ENCODE measurements around the gene DPT. TPM values are rescaled to one million over a fixed set of nuclear protein-coding genes. Genes with fewer than 3 reads are reported as not detected.
A peak's percentile ranks its signal among the peaks of the same experiment; 100 is the strongest.

The DPT gene
- polyA plus RNA-seq, 1 of the 3 experiments (the other 2 are of a cell fraction), result 0.05 TPM

GRCh38 chr1:168759077-168759476 lies 30.1 kb upstream of the DPT start:
- 54% methylated on average over 3 of the region's 3 CpGs for WGBS (ENCODE audit: low lambda C conversion rate)
- no peaks in the 10 kb centered on the region for H4K20me1 ChIP-seq (ENCODE audit: insufficient read depth)
- no peaks in the 10 kb centered on the region for H3K27me3 ChIP-seq (ENCODE audit: insufficient read depth)
- CTCF ChIA-PET, result no interaction called here
- TF ChIP-seq YY1 (IDR thresholded peaks at IDR 0.05; ENCODE audit: low read depth), result no peak
- no peak for TF ChIP-seq MXI1 (IDR thresholded peaks at IDR 0.05; ENCODE audit: low read depth, low read length)
- no peak for TF ChIP-seq GATA2 (CRISPR knock-in tag; IDR thresholded peaks at IDR 0.05)
- TF ChIP-seq RCOR1 (IDR thresholded peaks at IDR 0.05; ENCODE audit: low read length), result no peak
- TF ChIP-seq EP300 (IDR thresholded peaks at IDR 0.05; ENCODE audit: borderline replicate concordance in 1 of 2, low read depth in 1 of 2, low read length in 1 of 2), result no peak
- no peak for TF ChIP-seq NRF1 (IDR thresholded peaks at IDR 0.05; ENCODE audit: low read depth, low read length)
- TF ChIP-seq USF1 (IDR thresholded peaks at IDR 0.05; ENCODE audit: borderline replicate concordance, low read depth), result no peak
- no peak for TF ChIP-seq FOSL2 (IDR thresholded peaks at IDR 0.05; ENCODE audit: borderline replicate concordance, low read depth)
- TF ChIP-seq, protein P1, sequence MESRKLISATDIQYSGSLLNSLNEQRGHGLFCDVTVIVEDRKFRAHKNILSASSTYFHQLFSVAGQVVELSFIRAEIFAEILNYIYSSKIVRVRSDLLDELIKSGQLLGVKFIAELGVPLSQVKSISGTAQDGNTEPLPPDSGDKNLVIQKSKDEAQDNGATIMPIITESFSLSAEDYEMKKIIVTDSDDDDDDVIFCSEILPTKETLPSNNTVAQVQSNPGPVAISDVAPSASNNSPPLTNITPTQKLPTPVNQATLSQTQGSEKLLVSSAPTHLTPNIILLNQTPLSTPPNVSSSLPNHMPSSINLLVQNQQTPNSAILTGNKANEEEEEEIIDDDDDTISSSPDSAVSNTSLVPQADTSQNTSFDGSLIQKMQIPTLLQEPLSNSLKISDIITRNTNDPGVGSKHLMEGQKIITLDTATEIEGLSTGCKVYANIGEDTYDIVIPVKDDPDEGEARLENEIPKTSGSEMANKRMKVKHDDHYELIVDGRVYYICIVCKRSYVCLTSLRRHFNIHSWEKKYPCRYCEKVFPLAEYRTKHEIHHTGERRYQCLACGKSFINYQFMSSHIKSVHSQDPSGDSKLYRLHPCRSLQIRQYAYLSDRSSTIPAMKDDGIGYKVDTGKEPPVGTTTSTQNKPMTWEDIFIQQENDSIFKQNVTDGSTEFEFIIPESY (IDR thresholded peaks at IDR 0.05; ENCODE audit: borderline replicate concordance, low read depth), result no peak
- TF ChIP-seq TAF1 (IDR thresholded peaks at IDR 0.05; ENCODE audit: borderline replicate concordance, low read depth, low read length), result no peak
- no peak for TF ChIP-seq IRF3 (IDR thresholded peaks at IDR 0.05; ENCODE audit: low read depth, low read length)
- no peak for TF ChIP-seq RXRA (IDR thresholded peaks at IDR 0.05; ENCODE audit: borderline replicate concordance, low read depth)
- TF ChIP-seq TEAD4 (IDR thresholded peaks at IDR 0.05; ENCODE audit: borderline replicate concordance, insufficient read depth), result no peak
- TF ChIP-seq CTCF (IDR thresholded peaks at IDR 0.05), result no peak
- no peak for TF ChIP-seq ELF1 (IDR thresholded peaks at IDR 0.05)
- no peak for TF ChIP-seq RAD21 (IDR thresholded peaks at IDR 0.05; ENCODE audit: low read length)
- TF ChIP-seq NFIC (IDR thresholded peaks at IDR 0.05; ENCODE audit: borderline replicate concordance), result no peak
- no peak for TF ChIP-seq FOXM1 (IDR thresholded peaks at IDR 0.05; ENCODE audit: low read depth)
- TF ChIP-seq CHD2 (IDR thresholded peaks at IDR 0.05; ENCODE audit: low read length, partially characterized antibody), result no peak
- TF ChIP-seq SMC3 (IDR thresholded peaks at IDR 0.05; ENCODE audit: low read depth, low read length), result no peak
- no peaks in the 10 kb centered on the region for H3K9me2 ChIP-seq
- no peak overlapping the region for H3K9ac ChIP-seq
- H3K4me1 ChIP-seq (ENCODE audit: control insufficient read depth in 1 of 2, insufficient read depth in 2 of 2, low read depth in 1 of 2, low read length in 1 of 2), result peaks cover 0 to 23% of the 10 kb centered on the region in 2 experiments; a peak in 2 of 4 replicates
- H3K9me3 ChIP-seq, result no peaks in the 10 kb centered on the region
- peak overlapping the region in 1 of 2 experiments; percentile 75; a peak in 2 of 4 replicates for H3K27ac ChIP-seq (ENCODE audit: low read depth in 2 of 2, low read length in 1 of 2)
- H2AFZ ChIP-seq (ENCODE audit: low read depth), result no peak overlapping the region
- no peaks in the 10 kb centered on the region for H3F3A ChIP-seq (replicated peaks; ENCODE audit: insufficient read depth)
- H3K4me2 ChIP-seq, result no peak overlapping the region
- no peaks in the 10 kb centered on the region for H3K79me2 ChIP-seq (ENCODE audit: insufficient read depth)
- no peak overlapping the region for H3K4me3 ChIP-seq (ENCODE audit: low read depth in 2 of 2, low read length in 1 of 2)
- DNase-seq, result no peak
- no peaks in the 10 kb centered on the region for H3K36me3 ChIP-seq (replicated peaks in 1 of 2; ENCODE audit: control insufficient read depth in 1 of 2, insufficient read depth in 2 of 2, low read length in 1 of 2)
- POLR2A ChIA-PET, result no interaction called here

All from SK-N-SH (cell line).